GM10847 (cell line): Measurements from ENCODE around the gene DNAL4.

Experiments used
- POLR2A ChIP-seq: IDR thresholded peaks from 2 replicates; pipeline ENCODE4 v1.6.1; 2011; ENCODE audit not compliant: insufficient read length; ENCODE audit errors: extremely low read depth

The DNAL4 gene, protein sequence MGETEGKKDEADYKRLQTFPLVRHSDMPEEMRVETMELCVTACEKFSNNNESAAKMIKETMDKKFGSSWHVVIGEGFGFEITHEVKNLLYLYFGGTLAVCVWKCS

DNA sequence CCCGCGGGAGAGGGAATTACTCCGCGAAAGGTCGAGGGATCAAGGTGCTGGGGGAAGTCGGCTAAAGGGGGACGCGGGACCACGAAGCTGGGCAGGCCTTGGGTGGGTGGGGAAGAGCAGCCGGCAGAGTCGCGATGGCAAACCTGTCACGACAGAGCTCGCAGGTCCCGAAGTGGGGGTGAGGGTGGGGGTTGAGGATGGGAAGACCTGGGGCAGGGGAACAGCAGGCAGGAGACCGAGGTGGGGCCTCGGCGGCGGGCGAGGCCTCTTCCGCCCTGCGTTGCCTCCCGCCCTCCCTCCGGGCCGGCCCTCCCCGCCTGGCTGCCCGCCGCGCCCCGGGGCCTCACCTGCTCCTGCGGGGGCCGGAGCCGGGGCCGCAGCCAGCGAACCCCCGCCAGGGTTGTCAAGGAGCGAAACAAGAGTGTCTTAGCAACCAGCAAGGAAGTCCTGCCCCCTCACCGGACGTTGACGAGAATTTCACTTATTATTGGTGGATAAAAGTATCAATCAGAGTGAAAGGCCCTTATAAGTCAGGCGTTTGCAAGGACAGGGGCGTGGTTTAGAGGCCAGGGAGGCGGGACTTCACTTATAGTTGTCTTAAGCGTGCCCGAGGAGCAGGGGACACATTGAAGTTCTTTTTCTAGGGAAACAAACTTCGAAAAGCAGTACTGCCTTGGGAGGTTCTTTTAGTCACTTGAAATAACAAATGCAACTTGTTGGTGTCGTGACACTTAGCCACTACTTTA, at the start of gene DNAL4:
TSS of gene DNAL4 (minus strand) at position 423 of the 746 bp plus-strand sequence. CDS start 11,412 bp downstream, outside the sequence.
- TF ChIP-seq POLR2A, result no peak

DNA sequence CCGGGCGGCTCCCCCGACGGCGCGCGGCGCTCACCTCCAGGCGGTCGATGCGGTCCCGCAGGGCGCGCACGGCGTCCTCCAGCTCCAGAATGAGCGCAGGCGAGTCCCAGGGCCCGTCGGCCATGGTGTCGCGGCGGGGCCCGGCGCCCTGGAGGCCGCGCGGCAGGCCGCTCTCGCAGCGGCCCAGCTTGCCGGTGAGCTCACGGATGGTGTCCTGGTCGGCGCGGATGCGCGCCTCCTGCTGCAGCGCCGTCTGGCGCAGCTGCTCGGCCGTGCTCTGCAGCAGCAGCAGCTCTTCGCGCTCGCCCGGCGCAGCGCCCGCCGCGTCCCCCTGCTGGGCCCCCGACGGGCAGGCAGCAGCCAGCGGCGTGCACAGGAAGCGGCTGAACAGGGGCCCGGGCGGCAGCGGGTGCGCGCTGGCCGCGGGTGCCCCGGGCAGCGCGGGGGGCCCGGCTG, 49.3 kb upstream of the DNAL4 start:
- TF ChIP-seq POLR2A, result no peak

DNA sequence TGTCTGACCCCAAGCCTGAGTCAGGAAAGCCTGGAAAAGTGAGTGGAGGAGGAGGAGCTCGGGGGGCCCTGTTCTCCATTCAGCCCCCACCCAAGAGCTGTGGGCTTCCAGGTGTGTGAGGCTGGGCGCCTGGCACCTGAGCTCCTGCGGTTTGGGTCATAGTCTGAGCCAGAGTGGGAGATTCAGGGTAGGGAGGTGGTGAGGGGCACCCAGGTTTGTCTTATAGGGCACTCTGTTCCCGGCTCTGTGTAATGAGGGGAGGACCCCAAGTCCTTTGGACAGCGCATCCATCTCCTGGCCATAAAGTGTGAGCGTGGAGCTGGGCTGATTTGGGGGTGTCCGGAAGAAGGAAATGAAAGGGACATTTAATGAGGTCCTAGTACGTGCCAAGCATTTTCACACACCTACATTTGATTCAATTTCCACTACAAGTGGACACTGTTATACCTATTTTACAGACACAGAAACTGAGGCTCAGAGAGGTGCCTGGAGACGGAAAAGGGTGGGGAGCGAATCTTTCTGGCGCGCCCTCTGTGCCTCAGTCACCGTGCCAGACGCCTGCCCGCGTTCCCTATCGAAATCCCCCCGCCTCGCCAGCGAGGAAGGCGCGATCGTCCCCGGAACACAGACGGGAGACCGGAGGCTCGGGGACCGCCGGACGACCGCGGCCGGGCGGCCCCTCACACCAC, 48.7 kb upstream of the DNAL4 start:
- TF ChIP-seq POLR2A, result no peak

DNA sequence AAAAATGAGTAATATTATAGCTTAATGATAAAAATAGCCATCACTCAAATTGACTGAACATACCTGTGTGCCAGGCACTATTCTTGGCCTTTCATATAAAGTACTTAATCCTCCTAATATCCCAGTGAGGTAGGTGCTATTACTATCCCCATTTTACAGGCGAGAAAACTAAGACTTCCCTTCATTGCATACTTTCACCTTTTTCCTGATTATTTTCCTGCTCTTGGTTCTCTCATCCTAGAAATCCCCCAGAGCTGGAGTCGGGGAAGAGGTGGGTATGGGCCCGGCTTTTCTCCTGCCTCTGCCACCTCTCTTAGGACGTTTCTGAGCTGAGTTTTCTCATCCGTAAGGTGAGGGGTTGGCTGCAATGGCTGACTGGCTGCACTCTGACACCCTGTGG, 47.7 kb upstream of the DNAL4 start:
- TF ChIP-seq POLR2A, result no peak

DNA sequence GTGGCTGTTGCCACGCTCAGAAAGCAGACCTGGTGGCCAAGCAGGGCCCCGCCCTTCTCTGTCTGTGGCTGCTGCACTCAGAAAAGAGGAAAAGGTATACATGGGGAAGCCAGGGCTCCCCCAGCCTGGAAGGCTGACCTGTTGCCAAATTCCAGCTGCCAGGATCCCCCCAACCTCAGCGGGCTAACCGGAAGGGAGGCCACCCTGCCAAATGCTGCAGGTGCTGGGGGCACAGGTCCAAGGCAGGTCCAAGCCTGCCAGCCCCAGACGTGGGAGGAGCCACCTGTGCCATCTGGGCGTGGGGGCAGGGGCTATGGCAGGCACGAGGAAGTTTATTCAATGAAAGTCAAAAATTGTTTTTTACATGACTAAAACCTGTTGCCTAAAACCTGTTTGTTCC, 47.3 kb upstream of the DNAL4 start:
- TF ChIP-seq POLR2A, result no peak

DNA sequence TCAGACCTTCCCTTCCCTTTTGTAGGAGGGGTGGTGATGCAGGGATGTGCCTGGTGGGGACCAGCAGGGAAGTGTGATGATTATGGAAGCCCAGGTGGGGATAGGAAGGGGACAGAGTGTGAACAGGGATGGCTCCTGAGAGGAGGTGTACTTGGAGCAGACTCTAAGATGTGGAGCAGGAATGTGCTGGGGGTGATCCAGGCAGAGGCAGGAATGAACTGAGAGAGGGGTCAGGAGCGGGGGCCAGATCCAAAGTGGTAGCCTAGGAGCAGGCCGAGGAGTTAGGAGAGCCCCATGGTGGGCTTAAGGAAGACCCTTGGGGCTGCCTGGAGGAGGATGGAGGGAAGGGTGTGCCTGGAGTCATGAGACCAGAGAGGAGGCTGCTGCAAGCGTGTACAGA, 46.2 kb upstream of the DNAL4 start:
- TF ChIP-seq POLR2A, result no peak

DNA sequence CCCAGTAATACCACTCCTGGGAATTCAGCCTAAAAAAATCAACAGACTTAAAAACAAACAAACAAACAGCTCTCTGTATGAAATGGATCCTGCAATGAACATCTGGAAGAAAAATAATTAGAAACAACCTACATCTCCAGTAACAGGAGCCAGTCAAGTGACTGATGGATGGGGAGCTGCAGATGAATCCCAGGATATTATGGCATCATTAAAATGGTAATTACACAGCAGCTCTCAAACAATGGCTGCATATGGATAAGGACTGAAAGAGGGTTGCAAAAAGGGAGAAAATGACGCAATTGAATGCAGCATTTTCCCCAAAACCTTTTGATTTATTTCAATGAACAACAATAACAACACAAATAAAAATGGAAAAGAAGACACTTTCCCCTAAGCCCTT, 45.7 kb upstream of the DNAL4 start:
- TF ChIP-seq POLR2A, result no peak

DNA sequence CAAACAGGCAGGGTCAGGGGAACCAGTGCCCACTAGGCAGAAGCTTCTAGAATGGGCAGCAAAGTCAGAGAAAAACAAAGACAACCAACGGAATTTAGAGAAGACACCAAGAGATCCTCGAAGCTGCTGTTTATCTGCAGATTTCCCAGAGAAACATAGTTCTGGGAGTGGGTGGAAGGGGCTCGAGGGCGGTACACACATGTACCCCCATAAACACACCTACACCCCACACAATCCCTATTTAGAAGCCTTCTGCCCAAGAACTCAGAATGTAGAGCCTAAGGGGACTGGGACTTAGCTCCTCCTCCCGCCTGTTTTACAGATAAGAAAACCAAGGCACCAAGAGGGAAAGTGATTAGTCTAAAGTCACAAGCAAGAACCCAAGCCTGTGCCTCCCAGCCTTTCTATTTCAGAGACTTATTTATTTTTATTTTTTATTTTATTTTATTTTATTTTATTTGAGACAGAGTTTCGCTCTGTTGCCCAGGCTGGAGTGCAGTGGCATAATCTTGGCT, 43.5 kb upstream of the DNAL4 start:
- no peak for TF ChIP-seq POLR2A

DNA sequence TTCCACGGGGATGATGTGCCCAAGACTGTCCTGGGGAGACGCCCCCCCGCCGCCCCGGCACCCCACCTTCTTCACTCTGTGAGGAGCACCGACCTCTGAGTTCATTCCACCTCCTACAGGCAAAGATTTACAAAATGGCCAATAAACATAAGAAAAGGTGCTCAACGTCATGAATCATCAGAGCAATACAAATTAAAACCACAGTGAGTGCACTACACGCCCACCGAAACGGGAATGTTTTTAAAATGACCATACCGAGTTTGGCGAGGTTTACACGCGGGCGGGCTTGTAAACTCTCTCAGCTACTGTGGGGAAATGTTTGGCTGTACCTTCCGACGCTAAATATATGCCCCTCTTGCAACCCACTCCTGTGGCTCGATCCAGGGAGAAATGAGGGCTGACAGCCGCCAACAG, 42.0 kb upstream of the DNAL4 start:
- no peak for TF ChIP-seq POLR2A

DNA sequence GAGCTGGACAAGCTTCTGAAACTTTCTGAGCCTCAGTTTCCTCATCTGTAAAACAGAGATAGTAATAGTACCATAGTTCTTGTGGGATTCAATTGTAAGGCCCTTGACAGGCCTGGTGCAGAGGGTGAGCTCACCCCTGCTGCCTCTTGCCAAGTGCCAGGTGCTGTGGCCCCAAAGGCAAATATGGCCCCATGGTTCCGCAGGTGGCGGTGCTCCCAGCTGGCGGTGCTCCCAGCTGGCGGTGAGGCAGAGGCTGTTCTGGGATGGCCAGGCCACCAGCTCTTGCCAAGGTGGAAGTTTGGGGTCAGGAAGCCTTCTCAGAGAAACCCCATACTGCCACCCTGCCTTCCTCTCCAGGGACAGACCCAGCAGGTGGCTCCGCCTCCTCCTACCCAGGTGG, 41.0 kb upstream of the DNAL4 start:
- TF ChIP-seq POLR2A, result no peak

DNA sequence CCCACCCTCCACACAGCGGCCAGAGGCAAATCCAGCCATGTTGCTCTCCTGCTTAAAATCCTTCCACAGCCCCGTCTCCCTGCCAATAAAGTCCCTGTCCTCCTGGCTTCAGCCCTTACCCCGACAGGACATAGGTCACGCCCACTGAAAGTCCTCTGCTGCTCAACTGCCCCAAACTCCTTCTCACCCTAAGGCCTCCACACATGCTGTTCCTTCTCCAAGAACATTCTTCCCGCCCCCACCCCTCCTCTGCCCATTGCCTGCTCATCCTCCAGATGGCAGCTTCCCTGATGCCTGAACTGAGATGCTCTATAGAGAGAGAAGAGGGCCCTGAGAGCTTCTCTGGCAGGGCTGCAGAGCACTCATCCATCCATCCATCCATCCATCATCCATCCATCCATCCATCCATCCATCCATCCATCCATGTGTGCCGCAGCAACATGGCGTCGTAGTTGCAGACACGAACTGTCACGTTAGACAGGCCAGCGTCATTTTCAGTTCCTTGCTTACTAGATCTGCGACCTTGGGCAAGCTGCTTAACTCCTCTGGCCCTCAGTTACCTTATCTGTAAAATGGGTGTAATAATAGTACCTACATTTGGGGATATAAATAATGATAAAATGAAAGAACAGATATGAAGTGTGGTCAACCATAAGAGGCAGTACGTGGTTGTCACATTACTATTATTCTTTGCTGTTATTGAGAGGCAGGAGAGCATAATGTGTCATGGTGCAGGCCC, 40.4 kb upstream of the DNAL4 start:
- no peak for TF ChIP-seq POLR2A

DNA sequence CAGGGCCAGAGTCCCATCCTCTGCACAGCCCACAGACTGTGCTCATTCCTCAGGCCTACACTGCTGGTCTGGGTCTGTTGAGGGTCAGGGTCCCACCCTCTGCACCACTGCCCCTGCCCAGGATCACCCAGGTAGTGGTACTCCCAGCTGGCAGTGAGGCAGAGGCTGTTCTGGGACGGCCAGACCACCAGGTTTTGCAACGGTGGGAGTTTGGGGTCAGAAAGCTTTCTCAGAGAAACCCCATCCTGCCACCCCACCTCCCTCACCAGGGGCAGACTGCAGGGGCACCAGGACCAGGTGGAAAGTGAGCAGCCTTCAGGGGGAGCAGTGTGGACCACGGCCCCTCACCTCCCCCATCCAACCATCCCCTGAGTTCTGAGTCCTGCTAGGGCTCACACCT, 39.1 kb upstream of the DNAL4 start:
- TF ChIP-seq POLR2A, result no peak

DNA sequence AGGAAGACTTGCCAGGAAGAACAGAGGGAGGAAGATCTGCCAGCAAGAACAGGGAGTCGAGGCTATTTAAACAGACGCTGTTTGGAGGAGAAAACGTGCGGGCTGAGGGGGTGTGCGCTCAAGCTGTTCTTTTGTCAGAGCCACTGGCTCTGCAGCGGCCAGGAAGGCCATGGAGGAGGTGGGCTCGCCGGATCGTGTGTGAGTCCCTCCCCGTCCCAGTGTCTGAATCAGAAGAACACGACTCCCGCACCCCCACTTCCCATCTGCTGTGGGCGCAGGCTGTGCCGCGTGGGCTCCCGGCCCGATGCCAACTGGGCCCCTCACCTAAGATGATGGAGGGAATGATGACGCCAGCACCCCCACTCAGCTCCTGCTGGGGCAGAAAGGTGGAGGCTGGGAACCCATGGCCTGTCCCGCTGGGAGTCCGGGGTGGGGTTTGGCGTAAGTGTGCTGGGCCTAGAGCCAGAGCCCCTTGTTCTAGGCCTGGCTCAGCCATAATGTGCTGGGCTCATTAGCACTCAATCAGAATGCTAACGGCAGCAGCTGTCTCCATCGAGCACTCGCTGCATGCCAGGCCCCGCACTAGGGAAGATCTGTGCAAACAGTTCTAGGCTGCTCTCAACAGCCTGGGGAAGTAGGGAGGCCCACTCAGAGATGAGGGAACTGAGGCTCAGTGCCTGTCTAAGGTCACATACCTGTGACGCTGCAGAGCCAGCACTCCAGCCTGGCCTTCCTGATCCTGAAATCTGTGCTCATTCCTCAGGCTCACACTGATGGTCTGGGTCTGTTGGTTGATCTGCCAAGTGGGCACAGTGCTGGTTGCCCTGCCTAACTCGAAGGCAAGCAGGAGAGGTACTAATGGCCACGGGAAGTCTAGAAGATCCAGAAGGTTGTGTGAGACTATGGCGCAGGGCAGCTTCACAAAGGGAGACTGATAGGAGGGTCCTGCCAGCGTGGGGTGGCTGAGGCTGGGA, 38.3 kb upstream of the DNAL4 start:
- no peak for TF ChIP-seq POLR2A

DNA sequence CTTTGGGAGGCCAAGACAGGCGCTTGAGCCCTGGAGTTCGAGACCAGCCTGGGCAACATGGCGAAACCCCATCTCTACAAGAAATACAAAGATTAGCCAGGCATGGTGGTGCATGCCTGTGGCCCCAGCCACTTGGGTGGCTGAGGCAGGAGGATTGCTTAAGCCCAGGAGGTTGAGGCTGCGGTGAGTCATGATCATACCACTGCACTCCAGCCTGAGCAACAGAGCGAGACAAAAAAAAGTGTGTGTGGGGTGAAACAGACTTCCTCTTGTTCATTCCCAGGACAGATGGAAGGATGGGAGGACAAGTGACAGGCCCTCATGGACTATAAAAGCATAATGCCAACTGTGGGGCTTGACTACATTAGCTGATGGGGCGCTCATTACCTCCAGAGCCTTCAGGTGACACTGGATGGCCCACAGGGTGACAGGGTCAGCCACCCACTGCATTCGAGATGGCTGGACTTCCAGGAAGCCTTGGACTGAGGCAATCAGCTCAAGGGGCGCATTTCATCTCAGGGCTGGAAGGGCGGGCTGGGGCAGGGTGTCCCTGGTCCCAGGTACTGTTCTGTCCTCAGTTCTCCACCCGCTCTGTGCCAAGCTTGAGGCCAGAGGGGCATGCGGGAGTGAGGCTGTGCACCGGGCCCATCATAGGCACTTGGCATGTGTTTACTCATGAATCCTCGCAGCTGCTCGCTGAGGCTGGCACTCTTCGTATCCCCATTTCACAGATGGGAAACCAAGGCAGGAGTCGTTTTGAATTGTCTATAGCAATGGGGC, 37.4 kb upstream of the DNAL4 start:
- no peak for TF ChIP-seq POLR2A

DNA sequence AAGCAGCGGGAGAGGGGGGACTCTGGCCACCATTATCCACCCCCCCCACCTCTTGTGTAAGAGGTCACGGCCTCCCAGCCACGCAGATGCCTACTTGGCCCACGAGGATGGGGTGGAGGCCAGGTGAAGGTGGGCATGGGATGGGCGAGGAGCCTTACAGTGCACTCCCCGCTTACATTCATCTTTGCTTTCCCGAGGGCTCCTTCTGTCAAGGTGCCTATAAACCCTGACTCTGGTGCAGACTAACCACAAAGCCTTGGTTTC, 36.8 kb upstream of the DNAL4 start:
- no peak for TF ChIP-seq POLR2A
